Activated naive CD4-positive, alpha-beta T cell treated with anti-CD3 and anti-CD28 coated beads, Interleukin-2, amount 50 U/mL, for 16 hours (primary cell): ENCODE data around the gene ATXN10.
"Not testable (repeated sequence)": the region's sequence is repeated elsewhere in the genome, so short reads cannot be mapped to it uniquely, and the experiment has no call there.

Experiments
- DNase-seq: peaks from one replicate; pipeline ENCODE4 v3.0.0-alpha.2; 2020

The ATXN10 gene

DNA sequence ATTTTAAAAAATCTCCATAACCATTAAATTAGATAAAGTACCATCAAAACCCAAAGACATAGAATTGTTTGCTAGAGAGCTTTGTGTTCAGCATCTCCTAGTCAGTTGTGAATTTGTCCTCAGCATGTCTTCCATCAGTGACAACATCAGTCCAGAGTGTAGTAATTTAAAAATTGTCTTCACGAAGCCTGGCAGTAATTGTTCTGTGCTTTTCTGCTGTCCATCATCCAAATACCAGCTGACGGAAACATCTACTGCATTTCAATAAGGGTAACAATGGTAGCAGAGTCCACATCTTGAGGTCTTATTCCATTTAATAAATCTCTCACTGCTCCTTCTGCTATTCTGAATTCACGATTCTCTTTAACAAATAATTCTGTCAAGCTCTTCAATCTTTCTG is 121.5 kb downstream of the ATXN10 start:
- DNase-seq = no peak

DNA sequence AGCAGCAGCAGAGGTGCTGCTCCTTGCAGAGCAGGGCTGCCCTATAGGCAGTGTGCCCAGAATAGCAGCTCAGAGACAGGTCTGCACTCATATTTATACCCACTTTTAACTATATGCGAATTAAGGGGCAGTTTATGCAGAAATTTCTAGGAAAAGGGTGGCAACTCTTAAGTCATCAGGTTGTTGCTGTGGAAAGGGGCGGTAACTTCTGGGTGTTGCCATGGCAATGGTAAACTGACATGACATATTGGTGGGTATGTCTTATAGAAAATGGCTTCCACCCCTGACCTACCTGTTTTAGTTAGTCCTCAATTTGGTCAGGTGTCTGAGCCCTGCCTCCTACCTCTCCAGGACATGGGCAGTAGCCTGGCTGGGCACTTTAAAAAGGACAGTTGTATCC is 122.3 kb downstream of the ATXN10 start:
- DNase-seq = no peak

DNA sequence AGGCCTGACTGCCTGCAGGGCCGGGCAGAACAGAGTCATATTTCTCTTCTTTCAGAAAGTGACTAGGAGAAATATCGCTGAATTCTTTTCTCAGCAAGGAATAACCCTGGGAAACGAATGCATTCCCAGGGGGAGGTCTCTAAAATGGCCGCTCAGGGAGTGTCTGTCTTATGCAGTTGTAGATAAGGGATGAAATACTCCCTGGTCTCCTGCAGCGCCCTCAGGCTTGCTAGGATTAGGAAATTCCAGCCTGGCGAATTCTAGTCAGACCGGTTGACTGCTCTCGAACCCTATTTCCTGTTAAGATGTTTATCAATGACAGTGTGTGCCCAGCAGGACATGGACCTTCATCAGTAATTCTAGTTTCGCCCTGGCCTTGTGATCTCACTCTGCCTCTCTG is 124.4 kb downstream of the ATXN10 start:
- not testable (repeated sequence) for DNase-seq

DNA sequence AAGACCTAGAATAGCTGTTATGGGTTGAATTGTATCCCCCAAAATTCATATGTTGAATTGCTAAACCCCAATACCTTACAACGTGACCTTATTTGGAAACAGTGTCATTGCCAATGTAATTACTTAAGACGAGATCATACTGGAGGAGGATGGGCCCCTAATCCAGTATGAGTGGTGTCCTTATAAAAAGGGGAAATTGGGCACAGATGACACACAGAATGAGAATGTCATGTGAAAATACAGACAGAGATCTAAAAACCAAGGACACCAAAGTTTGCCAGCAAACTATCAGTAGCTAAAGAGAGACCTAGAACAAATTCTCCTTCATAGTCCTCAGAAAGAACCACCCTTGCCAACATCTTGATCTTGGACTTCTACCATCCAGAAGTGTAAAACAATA is 127.7 kb downstream of the ATXN10 start:
- no peak for DNase-seq

DNA sequence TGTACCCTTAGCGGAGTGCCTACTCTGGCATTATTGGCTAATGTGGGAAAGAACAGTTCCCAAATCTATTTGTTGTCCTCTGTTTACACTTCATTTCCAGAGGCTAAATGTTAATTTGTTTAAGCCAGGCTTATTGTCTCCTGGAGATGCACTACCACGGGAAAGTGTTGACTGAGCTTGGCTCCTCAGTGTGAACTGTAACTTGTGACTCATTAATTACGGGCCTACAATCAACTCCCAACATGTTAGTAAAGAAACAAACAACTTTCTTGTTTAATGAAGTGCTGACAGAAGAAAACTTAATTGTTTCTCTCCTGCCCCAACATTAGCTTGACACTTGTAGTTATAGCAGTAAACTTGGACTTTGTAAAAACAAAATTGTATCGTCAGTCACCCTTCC is 130.4 kb downstream of the ATXN10 start:
- DNase-seq = no peak

DNA sequence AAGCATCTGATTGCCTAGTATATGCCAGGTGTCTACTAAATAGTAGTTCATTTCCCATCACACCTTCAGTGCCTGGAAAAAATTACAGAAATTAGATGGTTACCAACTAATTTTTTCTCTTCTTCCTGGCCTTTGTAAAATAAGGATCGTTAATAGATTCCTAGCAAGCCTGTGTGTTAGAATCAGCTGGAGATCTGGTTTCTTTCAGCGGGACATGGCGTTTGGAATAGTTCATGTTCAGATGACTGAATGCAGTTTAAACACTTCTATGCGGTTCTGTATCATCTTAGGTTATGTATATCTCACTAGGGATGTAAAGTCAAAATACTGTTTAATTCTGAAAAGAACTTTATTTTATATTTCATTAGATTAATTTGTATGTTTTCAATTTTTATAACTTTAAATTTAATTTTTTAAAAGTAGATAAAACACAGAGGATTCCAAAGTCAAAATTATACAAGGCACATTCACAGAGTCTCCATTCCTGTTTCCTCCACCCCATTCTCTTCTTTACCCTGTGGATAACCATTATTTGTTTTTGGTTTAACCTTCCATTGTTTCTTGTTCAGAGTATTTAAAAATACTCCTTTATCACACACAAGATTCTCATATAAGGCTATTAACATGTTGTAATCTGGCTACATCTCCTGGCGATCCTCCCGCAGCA is 132.8 kb downstream of the ATXN10 start:
- no peak for DNase-seq

DNA sequence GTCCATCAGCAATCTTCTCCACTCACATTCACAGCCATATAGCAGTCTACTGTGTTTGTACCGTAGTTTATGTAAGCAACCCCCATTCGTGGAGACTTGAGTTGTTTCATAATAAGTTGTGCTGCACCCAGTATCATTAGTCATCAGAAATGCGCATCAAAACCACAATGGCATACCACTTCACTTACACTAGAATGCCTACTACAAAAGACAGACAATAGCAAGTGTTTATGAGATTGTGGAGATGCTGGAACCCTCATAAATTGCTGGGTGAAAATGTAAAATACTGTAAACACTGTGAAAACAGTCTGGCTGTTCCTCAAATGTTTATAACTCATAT is 133.3 kb downstream of the ATXN10 start:
- no peak for DNase-seq

DNA sequence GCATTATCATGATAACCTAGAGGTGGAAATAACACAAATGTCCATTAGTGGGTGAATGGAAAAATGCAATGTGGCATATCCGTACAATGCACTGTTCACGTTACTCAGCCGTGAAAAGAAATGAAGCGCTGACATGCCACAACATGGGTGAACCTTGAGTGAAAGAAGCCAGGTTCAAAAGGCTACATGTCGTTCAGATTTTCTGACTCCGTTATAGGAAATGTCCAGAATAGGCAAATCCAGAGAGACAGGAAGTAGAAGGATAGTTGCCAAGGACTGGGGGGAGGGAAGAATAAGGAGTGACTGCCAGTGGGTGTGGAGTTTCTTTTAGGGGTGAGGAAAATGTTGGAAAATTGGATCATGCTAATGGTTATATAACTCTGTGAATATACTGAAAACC is 133.8 kb downstream of the ATXN10 start:
- DNase-seq = no peak

DNA sequence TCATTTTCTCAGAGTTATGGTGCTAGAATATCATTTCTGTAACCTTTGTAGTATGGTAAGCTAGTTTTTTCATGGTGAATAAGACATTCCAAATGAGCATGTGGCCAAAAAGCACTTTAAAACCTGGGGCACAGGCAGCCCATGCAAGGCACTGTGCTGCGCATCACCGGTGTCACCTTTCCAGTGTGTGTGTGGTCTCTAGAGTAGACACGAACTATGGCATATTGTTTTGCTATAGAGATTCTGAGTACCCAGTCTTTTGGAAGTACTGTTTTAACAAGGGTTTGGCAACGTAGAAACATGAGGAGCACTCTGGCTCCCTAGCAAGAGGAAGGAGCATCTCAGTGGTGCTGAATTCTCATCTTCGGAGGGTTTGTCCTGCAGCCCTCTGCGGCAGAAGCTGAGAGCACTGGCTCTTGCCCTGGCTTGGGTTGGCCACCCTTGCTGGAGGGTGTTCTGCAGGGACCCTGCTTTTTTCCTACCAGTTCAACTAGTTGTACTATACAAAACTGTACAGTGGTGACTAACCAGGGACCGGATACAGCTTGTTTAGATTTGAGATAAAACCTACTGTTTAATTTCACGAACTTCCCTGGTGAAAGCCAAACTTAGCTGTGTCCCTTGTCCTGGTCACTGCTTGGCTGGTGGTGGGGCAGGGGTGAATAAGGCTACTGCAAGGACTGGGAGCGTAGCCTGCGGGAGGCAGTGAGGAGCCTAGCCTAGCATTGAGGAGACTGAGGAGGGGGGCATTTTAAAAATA is 135.7 kb downstream of the ATXN10 start:
- no peak for DNase-seq

DNA sequence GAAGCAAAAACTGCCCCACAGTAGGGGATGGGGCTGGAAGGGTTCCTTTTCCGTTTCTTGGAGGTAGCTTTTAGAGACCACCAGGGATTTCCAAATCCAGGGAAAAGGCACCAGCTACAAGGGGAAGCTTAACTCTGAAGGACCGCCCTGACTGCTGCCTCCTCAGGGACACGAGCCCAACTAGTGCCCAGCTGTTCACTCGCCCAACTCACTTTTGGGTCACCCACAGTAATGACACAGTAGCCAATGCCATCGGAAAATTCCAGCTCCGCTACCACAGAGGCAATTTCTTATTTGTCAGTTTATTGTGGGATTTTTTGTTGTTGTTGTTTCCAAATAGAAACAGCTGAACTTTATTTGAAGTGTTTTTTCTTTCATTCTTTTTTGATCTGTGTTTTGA is 141.3 kb downstream of the ATXN10 start:
- no peak for DNase-seq

DNA sequence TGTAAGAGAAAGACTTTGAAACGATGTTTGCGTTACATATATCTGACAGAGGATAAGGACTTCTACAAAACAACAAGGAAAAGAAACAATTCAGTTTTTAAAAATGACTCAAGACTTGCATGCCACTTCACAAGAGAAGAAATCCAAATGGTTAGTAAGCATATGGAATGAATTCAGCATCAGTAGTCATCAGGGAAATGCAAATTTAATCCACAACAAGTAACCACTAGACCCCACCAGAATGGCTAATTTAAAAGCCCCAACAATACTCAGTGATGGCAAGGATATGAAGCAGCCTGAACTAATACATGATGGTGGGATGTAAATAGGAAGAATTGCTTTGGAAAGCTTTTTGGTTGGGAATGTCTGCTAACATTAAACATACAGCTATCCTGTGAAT is 142.6 kb downstream of the ATXN10 start:
- no peak for DNase-seq

DNA sequence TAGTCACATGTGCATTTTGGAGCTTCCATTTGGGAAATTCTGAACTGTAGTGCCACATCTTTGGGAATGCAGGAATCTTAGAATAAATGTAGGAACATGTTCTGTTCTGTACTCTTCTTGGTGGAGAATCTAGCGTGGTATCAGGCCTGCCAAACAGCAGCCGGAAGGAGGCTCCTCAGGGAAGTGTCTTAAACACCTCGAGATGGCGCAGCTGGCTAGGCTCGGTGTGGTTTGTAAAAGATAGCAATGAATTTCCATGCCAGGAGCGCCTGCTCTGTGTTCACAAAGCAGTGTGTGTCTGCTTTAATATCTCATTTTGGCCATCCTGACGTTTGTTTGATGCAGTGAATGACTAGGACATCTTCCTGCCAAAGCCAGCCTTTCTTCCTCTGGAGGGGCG is 145.1 kb downstream of the ATXN10 start:
- DNase-seq = no peak

DNA sequence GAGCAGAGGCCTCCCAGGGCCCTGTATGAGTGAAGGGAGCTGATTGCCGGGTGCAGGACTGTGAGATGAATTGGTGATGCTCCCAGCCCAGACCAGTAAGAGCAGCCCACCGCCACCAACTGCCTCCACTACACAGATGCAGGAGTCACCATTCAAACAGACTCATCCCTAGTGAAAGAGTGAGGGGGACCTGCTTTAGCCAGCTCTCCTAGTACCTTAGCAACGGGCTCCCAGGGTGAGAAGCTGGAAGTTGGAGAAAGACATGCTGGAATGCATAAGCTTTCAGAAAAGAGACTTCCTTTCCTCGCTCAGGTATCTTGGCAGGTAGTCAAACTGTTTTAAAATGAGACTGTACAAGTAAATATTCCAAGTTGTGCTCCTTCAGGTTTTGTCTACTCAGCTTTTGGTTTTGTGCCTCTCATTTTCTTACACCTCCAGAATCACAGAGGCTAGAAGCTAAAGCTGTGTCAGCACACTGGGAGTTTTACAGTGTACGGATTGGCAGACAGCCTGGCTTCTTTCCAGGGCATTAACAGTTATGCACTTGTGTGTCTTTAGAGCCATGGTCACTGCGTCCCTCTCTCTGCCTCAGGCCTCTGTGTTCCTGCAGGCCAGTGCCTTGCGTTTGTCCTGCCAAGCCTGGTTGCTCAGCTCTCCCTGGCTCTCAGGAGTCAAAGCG is 146.2 kb downstream of the ATXN10 start:
- DNase-seq = no peak

DNA sequence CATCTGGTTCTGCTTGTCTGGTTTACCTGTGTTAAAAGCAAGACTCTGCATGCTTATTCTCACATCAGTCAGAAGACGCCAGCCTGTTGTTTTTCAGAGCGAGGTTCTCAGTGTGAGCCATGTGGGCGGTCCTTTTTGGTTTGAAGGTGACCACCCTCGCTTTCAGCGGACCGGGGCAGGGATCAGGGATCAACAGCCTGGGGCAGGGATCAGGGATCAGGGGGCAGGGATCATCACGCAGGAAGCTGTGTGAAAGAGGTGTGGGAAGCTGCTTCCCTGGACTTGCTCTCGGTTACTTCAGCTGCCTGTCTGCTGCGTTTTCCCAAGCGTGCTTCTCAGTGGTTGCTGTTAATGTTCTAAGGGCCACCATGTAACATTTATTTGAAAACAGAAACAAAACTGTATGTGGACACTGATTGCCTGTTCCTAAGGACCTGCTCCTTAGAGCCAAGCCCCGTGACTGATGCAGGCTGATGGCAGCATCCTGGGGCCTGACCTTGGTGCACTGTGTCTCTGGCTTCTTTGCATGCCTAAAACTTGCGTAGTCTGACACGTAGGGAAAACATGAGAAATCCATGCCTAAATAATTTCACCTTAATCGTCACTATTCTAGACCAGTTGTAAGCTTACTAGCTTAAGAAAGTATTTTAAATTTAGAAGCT is 146.9 kb downstream of the ATXN10 start:
- no peak for DNase-seq

DNA sequence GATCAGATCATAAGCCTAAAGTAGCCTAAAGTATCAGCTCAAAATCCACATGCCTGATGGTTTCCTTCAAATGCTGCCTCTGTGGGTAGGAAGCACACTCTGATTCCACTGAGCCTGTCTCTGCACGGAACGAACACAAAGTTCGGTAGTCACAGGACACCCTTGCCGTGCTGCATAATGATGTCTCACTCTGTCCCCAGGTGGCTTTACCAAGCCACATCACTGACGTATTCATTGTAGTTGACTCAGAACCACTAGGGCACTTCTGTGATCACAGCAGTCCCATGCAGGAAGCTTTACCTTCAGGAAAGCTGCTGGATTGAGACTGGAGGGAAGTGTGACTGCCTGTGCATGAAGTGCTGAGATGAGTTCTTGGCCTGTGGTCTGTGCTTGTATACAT is 147.7 kb downstream of the ATXN10 start:
- DNase-seq = no peak

DNA sequence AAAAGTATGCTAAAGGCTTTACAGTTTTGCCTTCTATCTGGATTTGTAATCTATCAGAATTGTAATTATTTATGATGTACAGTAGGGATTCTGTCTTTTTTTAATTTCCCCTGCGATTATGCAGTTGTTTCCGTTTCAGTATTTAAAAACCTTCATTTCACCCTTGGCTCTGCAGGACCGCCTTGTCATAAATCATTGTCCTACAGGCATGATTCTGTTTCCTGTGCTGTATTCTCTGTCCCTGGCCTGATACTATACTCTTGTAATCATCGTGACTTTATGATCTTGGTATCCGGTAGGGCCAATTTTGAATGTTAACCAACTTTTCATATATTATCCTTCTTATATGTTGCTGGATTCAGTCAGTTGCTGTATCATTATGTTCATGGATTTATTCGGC is 151.7 kb downstream of the ATXN10 start:
- DNase-seq = no peak

DNA sequence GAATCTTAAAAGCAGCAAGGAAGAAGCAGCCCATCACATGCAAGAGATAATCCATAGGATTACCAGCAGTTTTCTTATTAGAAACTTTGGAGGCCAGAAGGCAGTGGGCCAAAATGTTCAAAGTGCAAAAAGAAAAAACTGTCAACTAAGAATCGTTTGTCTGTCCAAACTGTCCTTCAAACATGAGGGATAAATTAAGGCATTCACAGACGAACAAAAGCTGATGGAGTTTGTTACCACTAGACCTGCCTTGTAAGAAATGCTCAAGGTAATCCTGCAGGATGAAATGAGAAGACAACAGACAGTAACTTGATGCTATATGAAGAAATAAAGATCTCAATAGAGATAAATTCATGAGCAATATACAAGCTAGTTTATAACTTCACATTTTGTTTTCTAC is 154.9 kb downstream of the ATXN10 start:
- no peak for DNase-seq

DNA sequence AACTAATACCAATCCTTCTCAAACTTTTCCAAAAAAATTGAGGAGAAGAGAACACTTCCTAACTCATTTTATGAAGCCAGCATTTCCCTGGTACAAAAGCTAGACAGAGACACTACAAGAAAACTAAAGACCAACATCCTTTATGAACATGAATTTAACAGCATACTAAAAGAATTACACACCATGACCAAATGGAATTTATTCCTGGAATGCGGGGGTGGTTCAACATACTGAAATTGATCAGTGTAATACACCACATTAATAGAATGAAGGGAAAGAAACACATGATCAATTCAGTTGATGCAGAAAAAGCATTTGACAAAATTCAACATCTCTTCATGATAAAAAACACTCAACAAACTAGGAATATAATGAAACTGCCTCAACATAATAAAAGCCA is 157.2 kb downstream of the ATXN10 start:
- DNase-seq = no peak

DNA sequence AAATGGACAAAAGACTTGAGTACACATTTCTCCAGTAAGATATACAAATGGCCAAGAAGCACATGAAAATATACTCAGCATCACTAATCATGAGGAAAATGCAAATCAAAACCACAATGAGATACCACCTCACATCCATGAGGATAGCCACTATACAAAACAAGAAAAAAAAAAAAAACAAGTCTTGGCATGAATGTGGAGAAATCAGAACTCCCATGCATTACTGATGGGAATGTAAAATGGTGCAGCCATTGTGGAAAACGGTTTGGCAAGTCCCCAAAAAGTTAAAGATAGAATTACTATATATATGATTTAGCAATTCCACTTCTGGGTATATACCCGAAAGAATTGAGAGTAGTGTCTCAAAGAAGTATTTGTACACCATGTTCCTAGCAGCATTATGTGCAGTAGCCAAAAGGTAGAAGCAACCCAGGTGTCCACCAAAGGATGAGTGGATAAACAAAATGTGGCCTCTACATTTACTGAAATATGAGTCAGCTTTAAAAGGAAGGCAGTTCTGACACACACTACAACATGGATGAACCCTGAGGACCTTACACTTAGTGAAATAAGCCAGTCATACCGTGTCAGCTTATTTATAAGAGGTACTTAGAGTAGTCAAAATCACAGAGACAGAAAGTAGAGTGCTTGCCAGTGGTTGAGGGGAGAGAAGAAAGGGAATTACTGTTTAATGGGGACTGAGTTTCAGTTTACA is 159.1 kb downstream of the ATXN10 start:
- no peak for DNase-seq

DNA sequence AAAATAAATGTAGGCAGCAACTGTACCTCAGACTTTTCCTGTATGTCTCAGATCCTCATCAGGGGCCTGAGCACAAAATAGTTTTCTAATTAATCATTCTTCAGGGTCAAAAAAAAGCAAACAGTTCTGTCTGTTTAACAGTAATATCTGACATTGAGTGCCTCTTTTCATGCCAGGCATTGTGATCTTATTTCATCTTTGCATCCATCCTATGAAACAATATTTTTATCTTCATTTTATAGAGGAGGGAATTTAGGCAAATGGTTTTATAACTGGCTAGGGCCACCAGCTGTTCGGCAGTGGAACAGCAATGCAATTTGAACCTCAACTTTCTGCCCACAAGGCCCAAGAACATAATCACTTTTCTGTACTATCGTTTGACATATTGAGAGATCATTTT is 159.8 kb downstream of the ATXN10 start:
- DNase-seq = no peak

DNA sequence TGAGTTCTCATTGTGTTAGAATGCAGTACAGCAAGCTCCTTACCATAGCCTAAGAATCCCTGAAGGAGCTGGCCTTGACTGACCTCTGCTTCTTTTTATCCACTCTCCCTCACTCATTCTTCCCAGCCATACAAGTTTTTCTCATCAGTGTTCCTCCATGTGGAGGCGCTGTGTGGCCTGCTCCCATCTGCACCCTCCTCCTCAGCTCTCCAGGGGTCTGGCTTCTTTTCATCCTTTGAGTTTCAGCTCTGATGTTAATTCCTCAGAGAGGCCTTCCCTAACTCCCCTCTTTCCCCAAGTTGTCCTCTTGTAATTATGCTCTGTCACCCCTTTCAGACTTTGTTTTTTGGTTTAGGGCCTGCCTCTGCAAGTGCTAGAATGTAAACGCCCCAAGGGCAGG is 160.5 kb downstream of the ATXN10 start:
- no peak for DNase-seq

DNA sequence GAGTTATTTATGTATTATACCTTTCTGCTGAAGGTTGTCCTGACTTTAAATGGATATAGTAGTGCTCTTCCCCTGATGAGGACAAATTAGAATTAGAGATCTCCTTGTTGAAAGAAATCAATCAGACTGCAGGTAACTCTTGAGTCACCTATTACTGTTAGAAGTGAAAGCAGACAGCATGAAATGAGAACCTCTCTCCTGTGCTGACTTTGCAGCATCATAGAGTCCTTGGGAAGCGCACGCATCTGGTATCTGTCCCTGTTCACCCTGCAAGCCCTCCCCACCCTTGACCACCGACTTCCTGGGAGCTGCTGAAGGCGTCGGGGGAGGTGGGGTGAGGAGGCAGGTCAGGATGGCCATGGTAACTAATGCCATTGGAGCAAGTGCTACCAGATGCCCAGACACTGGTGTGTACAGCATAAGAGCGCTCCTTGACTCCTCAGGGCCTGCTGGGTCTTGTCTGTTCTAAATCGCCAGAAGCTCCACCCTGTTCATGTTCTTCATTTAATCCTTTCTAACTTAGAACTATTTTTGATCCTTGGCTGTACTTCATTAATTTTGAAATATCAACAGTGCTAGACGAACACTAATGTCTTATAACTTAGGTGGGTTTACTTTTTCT is 161.4 kb downstream of the ATXN10 start:
- no peak for DNase-seq

DNA sequence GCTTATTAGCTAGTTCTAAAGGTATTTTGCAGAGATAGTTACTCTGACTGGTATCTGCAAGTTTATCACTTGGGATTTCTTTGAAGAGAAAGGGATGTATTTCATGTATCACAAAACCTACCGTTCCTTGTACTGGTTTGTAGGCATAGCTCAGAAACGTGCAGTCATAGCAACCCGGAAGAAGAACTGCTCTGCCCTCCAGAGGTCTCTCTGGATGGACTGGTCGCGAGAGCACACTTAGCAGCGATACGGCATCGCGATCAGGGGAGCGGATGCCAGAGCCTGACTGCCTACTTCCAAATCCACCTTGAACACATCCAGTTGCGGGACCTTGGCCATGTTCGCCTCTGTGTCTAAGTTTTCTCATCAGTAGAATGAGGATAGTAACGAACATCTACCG is 162.0 kb downstream of the ATXN10 start:
- DNase-seq = no peak
